ENCODE measurements around the gene MAP3K7.

GRCh38 chr6:90575267-90575666 is 11.6 kb downstream of the MAP3K7 start:
- TF ChIP-seq EGR1 (IDR thresholded peaks at IDR 0.05; ENCODE audit: borderline replicate concordance, low read depth, low read length) (no peak), TAF1 (IDR thresholded peaks at IDR 0.05; ENCODE audit: low read depth, low read length) (no peak), POLR2AphosphoS5 (IDR thresholded peaks at IDR 0.05; ENCODE audit: low read depth, low read length) (peak; percentile 59; the same call in 1 of the 2 replicates), YY1 (IDR thresholded peaks at IDR 0.05; ENCODE audit: low read depth, low read length) (no peak), JUND (IDR thresholded peaks at IDR 0.05; ENCODE audit: low read length) (no peak)

Data from H1 (cell line).